Ovary (tissue), 3 donors: ENCODE measurements around the gene THBS3.
A peak's percentile ranks its signal among the peaks of the same experiment; 100 is the strongest.

Experiments
- EP300 ChIP-seq: sonication (generic); formaldehyde crosslinking; IDR thresholded peaks from one replicate; pipeline ENCODE4 v1.6.1; 2017; ENCODE audit warnings: antibody characterized with exemption
- TF ChIP-seq, protein P1 (sequence below), 3 donors: fragments of 450-650 bp in 2 of 3; fragments of 200-600 bp in 1 of 3; IDR thresholded peaks; one replicate each; pipeline versions ENCODE4 v1.5.1 to v1.8.0; 2016 to 2022; ENCODE audit warnings: antibody characterized with exemption in 3 of 3, mild to moderate bottlenecking in 1 of 3
- donor health status: DM: no; HTN: no; CAD: no.

DNA sequence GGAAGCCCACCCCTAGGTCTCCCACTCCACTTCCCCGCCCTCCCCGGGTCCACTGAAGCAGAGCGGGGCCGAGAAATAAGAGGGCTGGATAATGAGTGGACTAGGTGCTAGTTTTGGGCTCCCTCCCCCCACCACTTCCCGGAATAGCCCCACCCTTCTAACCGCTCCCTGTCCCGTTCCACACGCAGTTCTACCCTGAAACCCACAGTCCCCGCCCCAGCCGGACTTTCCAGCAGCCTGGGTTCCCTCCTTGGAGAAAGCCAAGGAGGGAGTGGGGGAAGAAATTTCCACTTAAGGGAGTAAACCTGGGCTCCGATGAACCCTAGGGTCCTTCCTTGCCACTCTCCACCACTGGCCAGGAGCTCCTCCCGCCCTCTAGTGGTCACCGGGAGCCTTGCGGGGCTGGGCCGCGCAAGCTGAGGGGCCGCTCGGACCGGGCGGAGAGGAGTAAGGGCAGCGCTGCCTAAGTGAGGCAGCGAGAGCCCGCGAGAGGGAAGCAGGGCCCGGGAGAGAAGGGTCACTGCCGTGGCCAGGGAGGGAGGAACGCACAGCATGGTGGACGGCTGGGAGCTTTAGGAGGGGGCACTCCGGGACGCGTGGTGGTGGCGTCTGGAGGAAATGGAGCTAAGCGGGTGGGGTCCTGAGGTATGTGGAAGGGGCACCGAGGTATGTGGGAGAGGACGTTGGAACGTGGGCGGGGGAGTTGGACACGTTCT lies 14.3 kb downstream of the THBS3 start:
- TF ChIP-seq EP300, result peak; percentile 74
- TF ChIP-seq, protein P1, sequence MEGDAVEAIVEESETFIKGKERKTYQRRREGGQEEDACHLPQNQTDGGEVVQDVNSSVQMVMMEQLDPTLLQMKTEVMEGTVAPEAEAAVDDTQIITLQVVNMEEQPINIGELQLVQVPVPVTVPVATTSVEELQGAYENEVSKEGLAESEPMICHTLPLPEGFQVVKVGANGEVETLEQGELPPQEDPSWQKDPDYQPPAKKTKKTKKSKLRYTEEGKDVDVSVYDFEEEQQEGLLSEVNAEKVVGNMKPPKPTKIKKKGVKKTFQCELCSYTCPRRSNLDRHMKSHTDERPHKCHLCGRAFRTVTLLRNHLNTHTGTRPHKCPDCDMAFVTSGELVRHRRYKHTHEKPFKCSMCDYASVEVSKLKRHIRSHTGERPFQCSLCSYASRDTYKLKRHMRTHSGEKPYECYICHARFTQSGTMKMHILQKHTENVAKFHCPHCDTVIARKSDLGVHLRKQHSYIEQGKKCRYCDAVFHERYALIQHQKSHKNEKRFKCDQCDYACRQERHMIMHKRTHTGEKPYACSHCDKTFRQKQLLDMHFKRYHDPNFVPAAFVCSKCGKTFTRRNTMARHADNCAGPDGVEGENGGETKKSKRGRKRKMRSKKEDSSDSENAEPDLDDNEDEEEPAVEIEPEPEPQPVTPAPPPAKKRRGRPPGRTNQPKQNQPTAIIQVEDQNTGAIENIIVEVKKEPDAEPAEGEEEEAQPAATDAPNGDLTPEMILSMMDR (IDR thresholded peaks at IDR 0.05), result peak; percentile 94 to 99 (median 95)
